Fibroblast of pulmonary artery (primary cell): Measurements from ENCODE around the gene CA4.
"Not testable (repeated sequence)": the region's sequence is repeated elsewhere in the genome, so short reads cannot be mapped to it uniquely, and the experiment has no call there.

Source experiments
- DNase-seq: peaks from one replicate; pipeline ENCODE4 v3.0.0-alpha.2; 2010; ENCODE audit warnings: low read depth
- H3K4me3 ChIP-seq: replicated peaks from 2 replicates; pipeline ENCODE4 v1.5.1; 2011; ENCODE audit warnings: low read depth, mild to moderate bottlenecking, control low read depth, low read length, moderate library complexity
- CTCF ChIP-seq: IDR thresholded peaks from 2 replicates; pipeline ENCODE4 v1.5.1; 2011; ENCODE audit warnings: mild to moderate bottlenecking, control low read depth, low read length, inconsistent platforms; ENCODE audit errors: missing control alignments

Gene CA4

DNA sequence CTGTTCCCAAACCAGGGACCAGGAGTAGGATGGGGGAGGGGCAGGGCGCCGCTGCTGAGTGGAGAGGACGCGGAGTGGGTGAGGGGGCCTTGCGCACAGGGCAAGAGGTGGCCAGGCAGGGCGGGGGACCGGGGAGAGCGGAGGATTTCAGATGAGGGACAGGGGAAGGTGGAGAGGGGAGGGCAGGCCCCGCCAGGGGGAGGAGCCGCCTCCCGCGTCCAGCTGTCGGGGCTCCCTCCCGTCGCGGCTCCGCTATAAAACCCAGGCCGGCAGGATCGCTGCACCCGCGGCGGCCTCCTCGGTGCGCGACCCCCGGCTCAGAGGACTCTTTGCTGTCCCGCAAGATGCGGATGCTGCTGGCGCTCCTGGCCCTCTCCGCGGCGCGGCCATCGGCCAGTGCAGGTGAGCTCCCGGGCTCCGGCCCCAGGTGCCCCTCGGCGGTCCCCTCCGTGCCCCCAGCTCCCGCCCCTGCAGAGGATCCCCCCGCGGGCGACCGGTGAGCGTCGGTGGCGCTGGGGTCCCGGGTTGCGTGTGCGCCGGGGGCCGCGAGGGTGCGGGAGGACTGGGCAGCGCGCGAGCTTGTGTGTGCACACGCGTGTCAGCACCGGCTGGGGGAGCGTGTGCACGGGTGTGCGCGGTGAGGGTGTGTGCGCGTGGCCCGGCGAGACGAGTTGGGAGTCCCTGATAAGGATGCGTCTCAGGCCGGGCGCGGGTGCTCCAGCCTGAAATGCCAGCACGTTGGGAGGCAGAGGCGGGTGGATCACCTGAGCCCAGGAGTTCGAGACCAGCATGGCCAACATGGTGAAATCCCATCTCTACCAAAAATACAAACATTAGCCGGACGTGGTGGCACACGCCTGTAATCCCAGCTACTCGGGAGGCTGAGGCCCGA, at the start of gene CA4:
TSS of gene CA4 (plus strand) at position 283 of the 892 bp plus-strand sequence. CDS start at position 345, 62 bp downstream.
- DNase-seq = no peak
- no peak for TF ChIP-seq CTCF
- no peak within 1 kb of the TSS for H3K4me3 ChIP-seq

GRCh38 chr17:60100577-60100976, 49.2 kb upstream of the CA4 start:
- not testable (repeated sequence) for H3K4me3 ChIP-seq, DNase-seq

DNA sequence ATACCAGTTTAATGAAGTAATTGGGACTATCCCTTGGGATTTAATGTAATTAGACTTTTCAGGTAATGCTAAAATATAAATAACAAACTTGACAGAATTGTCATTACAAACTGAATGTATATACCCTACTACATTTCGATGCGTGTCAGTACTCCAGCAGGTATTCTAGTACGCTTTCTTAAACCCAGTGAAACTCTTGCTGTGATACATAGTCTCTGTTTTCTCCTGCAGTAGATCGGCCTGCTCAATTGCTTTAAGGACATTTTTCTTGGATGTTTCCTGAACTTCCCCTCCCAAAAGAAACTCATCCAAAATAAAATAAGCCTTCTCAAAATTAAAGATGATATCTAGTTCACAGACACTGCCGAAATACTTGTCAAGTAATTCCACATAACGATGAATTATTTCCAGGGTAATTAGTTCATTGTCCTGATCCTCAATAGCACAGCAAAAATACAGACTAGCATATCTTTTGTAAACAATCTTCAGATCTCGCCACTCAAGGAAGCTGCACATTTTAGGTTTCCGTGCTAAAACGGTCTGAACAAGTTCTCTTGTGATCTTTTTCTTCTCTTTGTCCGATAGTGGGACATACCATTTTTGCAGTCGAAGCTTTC, 47.6 kb upstream of the CA4 start:
- peak overlapping the region; percentile 4 for H3K4me3 ChIP-seq
- DNase-seq = not testable (repeated sequence)

- no peak overlapping the region for H3K4me3 ChIP-seq
- peak; percentile 51 for DNase-seq
- TF ChIP-seq CTCF = no peak
Observed at GRCh38 chr17:60102632-60103096, 47.1 kb upstream of the CA4 start.

- DNase-seq = no peak
- H3K4me3 ChIP-seq = no peak overlapping the region
- no peak for TF ChIP-seq CTCF
Observed at GRCh38 chr17:60103957-60104356, 45.8 kb upstream of the CA4 start.

DNA sequence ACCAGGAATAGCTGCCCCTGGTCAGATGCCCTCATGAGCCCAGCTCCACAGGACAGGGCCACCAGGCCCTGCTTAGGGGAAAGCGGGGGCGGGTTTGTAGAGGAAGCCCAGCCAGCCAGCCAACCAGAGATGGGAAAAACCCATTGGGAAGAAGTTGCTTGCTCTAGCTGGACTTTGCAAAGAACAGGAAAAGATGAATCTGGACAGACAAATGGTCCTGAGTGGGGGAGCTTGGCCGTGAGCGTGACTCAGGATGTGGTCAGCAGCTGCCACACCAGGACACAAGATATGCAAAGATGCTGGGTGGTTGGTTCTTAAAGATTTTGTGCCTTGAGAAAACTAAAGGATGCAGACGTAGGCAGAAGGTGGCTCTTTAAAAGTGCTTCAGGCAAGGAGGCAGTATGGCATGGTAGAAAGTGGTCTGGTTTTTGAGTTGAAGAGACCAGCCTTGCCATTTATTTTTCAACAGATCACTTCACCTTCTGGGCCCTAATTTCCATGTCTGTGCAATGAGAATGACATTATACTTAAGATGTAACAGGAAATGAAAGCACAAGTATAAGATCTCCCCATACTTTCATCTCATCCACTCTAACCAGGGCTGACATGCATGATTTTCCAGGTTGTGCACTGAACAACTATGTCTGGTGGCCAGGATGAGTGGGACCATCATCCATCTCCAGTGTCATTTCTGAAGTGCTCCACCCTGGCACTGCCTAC, 43.3 kb upstream of the CA4 start:
- H3K4me3 ChIP-seq = no peak overlapping the region

DNA sequence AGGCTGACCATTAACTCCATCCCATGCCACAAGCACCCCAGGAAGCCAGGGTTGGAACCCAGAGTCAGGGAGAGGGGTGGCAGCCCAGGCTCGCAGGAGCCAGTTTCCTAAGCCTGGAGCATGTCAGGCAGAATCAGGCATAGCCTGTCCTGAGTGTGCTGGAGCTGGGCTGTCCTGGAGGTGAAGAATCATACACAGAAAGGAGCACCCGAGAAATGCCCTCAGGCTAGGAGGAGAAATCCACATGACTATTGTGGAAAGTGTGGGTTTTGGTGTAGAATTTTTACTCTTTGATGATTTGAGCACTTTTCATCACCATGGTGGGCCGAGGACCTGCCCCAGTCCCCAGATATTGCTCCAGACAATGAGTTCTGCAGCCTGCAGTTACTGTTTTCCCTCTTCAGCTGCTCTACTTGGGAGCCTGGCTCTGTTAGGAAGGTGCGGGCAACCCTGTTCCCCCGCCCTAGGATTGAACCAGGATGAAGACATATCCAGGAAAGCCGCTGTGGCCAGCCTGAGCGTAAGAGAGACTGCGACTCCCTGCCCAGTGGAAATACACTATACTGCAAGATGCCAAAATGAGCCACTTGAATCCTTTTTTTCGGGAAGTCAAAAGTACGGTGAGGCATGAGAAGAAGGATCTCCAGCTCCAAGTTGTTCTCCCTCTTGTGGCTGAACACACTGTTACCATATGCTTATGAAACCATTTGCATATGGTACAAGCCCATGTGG, 42.1 kb upstream of the CA4 start:
- peak; percentile 17 for TF ChIP-seq CTCF
- DNase-seq = peak; percentile 44
- no peak overlapping the region for H3K4me3 ChIP-seq

More for the DNA sequence above, 43.3 kb upstream of the CA4 start:
- TF ChIP-seq CTCF = no peak
- DNase-seq = peak; percentile 51

DNA sequence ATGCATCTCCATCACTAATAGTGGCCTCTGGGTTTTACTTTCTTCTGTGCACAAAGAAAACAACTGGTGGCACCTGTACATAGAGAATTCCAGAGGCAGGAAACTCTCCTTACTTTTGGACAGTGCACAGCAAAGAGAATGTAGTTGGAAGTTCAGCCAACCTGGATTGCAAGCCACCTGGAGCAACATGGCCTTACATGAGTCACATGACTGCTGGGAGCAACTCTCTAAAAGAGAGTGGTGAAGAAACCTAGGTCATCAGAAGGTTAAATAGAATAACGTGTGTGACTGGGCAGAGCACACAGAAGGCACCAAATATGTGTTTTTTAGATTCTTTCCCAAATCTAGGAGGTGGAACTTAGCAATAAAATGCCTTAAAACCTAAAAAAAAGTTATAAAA, 41.5 kb upstream of the CA4 start:
- not testable (repeated sequence) for DNase-seq, H3K4me3 ChIP-seq
